HG03280 (cell line): Measurements from ENCODE around the gene SLC38A3.

ENCODE experiments used
- ATAC-seq: cut with Tn5 transposase; IDR thresholded peaks from one replicate; pipeline ENCODE4 v1.9.1; 2021; ENCODE audit warnings: mild to moderate bottlenecking, moderate library complexity; ENCODE audit not compliant: unreplicated experiment

SLC38A3 gene

DNA sequence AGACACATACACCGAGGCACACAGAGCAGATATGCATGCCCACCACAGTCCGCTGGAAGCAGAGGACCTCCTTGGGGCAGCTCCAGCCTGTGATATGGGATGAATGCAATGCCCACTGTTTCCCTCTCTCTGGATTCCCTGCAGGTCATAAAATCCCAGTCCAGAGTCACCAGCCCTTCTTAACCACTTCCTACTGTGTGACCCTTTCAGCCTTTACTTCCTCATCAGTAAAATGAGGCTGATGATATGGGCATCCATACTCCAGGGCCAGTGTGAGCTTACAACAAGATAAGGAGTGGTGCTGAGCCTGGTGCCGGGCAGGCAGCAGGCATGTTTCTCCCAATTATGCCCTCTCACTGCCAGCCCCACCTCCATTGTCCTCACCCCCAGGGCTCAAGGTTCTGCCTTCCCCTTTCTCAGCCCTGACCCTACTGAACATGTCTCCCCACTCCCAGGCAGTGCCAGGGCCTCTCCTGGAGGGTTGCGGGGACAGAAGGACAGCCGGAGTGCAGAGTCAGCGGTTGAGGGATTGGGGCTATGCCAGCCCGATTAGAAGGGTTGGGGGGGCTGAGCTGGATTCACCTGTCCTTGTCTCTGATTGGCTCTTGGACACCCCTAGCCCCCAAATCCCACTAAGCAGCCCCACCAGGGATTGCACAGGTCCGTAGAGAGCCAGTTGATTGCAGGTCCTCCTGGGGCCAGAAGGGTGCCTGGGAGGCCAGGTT lies 14.0 kb upstream of the SLC38A3 start, which contains the start of gene GNAT1:
TSS of gene GNAT1 (plus strand) at position 675 of the 725 bp plus-strand sequence. CDS start 116 bp downstream, outside the sequence.
- ATAC-seq, result no peak

DNA sequence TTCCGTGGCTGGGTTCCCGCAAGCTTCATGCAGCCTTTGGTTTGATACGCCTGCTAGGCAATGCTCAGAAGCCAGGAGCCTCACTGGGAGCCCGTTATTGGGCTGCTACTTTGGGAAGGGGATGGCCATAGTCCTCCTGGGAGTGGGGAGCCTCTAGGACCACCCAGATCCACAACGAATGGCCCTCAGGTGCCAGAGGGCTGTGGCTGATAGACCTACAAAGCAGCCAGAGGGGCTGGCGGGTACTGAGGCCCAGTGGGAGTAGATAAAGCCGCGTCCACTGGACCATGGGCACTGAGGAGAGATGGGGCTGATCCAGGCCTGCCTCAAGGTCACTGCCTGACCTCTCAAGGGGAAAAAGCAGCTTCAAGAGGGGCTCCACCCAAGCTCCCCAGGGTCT lies 12.9 kb upstream of the SLC38A3 start:
- no peak for ATAC-seq

- no peak for ATAC-seq
These were observed 12.4 kb upstream of the SLC38A3 start for GRCh38 chr3:50192689-50193141.

DNA sequence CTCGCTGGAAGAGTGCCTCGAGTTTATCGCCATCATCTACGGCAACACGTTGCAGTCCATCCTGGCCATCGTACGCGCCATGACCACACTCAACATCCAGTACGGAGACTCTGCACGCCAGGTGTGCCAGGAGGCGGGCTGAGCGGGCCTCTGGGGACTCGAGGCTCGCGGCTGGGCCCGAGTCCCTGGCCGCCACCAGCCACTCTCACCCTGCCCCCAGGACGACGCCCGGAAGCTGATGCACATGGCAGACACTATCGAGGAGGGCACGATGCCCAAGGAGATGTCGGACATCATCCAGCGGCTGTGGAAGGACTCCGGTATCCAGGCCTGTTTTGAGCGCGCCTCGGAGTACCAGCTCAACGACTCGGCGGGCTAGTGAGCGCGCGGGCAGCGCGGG lies 11.8 kb upstream of the SLC38A3 start:
- no peak for ATAC-seq

DNA sequence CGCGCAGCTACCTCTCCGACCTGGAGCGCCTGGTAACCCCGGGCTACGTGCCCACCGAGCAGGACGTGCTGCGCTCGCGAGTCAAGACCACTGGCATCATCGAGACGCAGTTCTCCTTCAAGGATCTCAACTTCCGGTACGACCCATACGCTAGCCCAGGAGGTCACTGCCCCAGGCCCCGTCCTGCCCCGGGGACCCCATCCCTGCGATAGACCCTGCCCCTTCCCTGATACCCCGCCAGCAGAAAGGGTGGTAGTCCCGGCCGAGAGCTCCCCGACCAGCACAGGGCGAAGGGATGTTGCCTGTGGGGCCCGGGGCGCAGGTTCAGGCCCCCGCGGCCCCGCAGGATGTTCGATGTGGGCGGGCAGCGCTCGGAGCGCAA lies 11.3 kb upstream of the SLC38A3 start:
- no peak for ATAC-seq

DNA sequence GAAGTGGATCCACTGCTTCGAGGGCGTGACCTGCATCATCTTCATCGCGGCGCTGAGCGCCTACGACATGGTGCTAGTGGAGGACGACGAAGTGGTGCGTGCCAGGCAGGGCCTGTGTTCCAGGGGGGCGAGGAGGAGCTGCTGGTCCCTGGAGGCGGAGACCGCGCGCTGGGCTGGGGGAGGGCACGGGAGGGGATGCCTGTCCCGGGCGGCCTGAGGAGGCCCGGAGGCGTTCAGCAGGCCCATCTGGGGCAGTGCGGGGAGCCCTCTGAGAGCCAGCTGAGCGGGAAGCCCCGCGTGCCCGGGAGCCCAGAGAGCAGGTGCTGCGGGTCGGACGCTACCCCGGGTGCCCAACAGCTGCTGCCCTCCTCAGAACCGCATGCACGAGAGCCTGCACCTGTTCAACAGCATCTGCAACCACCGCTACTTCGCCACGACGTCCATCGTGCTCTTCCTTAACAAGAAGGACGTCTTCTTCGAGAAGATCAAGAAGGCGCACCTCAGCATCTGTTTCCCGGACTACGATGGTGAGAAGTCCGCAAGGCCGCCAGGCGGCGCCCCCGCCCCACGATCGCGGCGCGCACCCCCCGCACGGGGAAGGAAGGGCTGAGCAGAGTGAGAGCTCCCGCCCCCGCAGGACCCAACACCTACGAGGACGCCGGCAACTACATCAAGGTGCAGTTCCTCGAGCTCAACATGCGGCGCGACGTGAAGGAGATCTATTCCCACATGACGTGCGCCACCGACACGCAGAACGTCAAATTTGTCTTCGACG lies 10.8 kb upstream of the SLC38A3 start:
- ATAC-seq, result no peak

- no peak for ATAC-seq
These were observed 10.1 kb upstream of the SLC38A3 start for GRCh38 chr3:50194903-50195500.

DNA sequence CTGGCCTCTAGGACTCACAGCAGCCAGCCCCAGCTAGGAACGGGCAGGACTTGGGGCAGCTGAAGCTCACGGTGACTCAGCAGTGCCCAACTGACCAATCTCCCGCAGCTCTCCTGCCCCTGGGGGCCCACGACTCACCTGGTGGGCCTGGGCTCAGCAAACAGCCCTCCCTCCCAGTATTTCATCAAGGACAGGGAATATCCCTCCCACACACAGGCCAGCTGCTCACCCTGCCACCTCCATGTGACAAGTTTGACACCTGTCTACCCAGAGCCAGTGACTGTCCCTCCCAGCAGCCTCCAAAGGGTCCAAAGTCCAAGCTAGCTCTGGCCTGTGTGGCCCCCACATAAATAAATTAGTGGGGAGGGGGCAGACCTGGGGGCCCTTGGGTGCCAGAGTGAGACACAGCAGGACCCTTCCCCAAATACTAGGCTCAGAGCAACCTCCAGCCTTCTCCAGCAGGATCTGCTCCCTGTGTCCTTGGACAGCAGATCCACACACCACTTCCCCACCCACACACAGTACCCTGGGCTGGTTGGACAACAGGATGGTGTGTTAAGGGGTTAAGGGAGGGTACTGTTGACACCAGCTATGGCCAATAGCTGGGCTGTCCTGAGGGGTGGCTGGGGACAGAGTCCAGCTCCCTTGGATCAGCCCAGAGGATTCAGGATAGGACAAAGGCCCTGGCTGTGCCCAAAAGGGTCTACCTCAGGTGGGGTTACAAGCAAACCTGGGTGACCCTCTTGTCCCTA lies 9.4 kb upstream of the SLC38A3 start:
- ATAC-seq, result no peak

- no peak for ATAC-seq
These were observed 8.7 kb upstream of the SLC38A3 start for GRCh38 chr3:50196253-50196801.

DNA sequence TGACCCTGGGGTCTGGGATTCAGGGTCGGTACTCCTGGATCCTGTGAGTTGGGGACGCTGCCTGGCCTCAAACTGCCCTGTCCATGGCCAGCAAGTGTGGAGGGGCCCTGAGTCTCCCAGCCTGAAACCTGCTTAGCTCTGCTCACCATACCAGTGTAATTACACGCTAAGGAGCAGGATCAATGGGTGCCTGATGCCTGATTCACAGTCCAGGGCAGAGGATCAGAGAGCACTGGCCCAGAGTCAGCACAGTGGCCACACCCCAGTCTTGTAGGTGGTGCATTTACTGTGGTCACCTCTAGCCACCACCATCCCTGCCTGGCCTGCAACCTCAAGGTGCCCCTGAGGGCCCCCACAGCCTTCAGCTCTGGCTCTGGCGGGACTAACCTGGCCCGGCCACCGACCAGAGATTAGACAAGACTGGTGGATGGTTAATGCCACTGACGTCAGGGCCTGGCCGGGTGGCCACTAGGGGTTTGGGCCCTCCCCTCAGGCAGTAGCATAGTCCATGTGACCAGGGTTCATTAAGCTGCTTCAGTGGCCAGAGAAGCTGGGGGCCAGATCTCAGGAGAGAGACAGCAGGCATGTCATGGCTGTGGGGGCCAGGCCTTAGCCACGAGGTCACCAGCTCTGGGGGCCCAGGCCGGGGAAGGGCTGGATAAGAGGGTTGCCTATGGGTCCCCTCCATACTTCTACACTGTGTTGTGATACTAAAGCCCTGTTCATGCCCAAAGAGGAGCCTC lies 3.3 kb upstream of the SLC38A3 start:
- no peak for ATAC-seq

GRCh38 chr3:50202353-50203112 lies 2.5 kb upstream of the SLC38A3 start:
- no peak for ATAC-seq

GRCh38 chr3:50203113-50203808 lies 1.8 kb upstream of the SLC38A3 start:
- ATAC-seq, result no peak

DNA sequence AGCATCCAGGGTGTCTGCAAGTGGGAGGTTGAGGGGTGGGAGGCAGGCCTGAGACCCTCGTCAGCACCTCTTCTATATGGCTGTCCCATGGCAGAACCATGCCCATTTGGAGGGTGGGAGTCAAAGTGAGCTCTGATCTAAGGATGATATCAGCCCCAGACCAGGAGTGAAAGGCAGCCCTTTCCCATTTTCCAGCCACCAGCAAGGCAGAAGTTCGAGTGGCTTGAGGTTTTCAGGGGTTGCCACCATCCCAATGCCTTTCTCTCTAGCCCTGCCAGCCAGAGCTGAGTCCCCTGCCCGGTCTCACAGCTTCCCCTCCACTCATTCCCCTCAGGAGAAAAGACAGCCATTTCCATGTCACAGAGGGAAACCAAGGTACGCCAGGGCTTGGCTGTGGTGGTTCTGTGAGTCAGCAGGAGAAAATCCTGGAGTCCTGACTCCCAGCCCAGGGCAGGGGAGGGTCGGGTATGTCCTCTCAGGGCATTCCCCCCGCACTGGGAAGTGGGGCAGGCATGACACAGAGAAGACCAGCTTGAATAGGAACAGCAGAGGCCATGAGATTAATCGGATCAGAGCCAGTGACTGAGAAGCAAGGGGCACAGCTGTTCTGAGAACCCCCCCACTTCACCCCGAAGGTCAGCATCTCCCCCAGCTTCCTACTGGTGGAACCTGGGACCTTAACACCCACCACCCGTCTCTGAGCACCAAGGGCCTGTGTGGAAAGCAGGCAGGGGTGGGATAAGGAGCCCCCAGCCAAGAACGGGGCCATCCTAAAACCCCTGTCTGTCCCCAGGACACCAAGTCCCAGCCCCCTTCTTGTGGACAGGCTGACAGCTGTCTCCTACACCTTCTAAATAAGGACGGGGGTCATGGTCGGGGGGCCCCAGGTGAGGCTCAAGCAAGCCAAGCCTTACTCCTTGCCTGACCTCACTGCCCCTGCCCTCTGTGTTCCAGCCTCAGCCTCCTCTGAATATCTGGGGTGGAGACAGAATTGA lies 965 bp upstream of the SLC38A3 start:
- ATAC-seq, result no peak

DNA sequence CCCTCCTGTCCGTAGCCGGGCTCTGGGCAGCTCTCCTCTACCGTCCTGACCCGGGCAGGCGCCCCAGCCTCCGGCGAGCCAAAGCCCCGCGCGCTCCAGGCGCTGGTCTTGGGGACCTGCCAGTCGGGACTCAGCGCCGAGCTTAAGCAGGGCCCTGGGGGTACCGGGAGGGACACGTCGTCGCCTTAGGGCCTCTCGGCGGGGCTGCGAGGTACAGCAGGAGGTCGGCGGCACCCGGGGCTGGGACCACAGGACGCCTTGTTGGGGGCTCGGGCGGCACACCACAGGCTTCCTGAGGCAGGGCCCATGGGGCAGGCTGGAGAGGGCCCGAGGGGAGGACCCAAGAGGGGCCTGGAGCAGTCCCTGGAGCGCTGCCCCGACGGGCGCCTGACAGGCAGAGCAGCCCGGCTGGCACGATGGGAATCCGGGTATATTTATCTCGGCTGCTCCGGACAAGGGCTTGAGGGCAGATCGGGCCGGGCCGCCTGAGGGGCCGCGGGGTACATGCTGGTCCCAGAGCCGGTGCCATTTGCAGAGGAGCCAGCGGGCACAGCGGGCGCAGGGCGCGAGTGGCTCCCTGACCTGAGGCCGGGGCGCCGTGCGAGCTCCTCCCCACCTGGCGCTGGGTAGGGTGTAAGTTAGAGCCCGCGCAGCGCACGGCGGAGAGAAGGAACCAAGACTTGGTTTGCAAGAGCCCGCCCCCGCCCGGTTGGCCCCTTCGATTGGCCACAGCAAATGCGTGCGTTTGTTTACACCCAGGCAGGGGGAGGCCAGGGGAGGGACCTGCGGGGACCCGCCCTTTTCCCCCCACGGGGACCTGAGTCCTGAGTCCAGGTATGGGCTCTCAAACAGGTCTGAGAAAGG lies 574 bp downstream of the SLC38A3 start:
- no peak for ATAC-seq

DNA sequence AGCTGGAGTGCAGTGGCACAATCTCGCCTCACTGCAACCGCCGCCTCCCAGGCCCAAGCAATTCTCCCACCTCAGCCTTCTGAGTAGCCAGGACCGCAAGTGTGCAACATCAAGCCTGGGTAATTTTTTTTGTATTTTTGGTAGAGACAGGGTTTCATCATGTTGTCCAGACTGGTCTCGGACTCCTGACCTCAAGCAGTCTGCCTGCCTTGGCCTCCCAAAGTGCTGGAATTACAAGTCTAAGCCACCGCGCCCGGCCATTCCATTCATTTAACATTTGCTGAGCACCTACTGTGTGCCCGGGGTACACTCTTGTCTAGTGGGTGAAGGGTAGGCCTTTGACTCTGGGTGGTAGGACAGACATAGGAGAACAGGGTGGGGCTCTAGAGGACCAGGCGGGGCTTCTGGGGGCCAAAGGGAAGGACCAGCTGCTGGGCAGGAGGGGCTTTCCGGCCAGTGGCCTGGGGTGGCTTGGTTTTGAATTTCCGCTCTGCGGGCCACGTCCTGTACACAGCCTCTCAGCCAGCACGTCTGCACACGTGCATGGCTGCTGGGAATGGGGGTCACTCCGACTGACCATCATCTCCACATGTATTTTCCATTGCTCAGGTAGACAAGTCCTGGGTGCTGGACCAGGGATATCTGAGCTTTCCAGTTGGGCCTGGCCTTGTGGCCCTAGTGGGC lies 2.4 kb downstream of the SLC38A3 start:
- no peak for ATAC-seq
